SK-N-SH treated with all-trans-retinoic acid at 6 μM for 48 hours (cell line): Measurements from ENCODE around the gene TSLP.

Experiments used
- ATAC-seq: fragments of 200-7000 bp; cut with Tn5 transposase; 3 replicates; pipeline ENCODE4 v1.9.1; 2020; ENCODE audit warnings: mild to moderate bottlenecking, moderate library complexity
- ARNTL ChIP-seq: fragments of 450-650 bp; formaldehyde crosslinking; IDR thresholded peaks from 2 replicates; pipeline ENCODE4 v1.5.0; 2020; ENCODE audit warnings: low read depth, mild to moderate bottlenecking, moderate library complexity, borderline replicate concordance
- BACH2 ChIP-seq: fragments of 250-450 bp; sonication (Bioruptor Pico); IDR thresholded peaks from 2 replicates; pipeline ENCODE4 v1.9.0; 2021; ENCODE audit warnings: mild to moderate bottlenecking, borderline replicate concordance
- CREB5 ChIP-seq: fragments of 250-450 bp; sonication (Bioruptor Pico); IDR thresholded peaks from 2 replicates; pipeline ENCODE4 v1.5.1; 2020; ENCODE audit warnings: low read depth, mild to moderate bottlenecking, moderate library complexity
- CSDC2 ChIP-seq: fragments of 250-450 bp; sonication (Bioruptor Pico); IDR thresholded peaks from 2 replicates; pipeline ENCODE4 v1.5.0; 2020; ENCODE audit warnings: mild to moderate bottlenecking, moderate library complexity
- ESRRG ChIP-seq: fragments of 250-450 bp; sonication (Bioruptor Pico); IDR thresholded peaks from 2 replicates; pipeline ENCODE4 v1.6.1; 2021; ENCODE audit warnings: mild to moderate bottlenecking
- GLIS3 ChIP-seq: fragments of 250-450 bp; sonication (Bioruptor Pico); IDR thresholded peaks from 2 replicates; pipeline ENCODE4 v1.5.0; 2020; ENCODE audit warnings: mild to moderate bottlenecking, moderate library complexity
- ISL1 ChIP-seq: fragments of 250-450 bp; sonication (Bioruptor Pico); IDR thresholded peaks from 2 replicates; pipeline ENCODE4 v2.1.2; 2022; ENCODE audit warnings: mild to moderate bottlenecking, moderate library complexity
- OSR1 ChIP-seq: fragments of 250-450 bp; sonication (Bioruptor Pico); IDR thresholded peaks from 2 replicates; pipeline ENCODE4 v1.8.0; 2022; ENCODE audit warnings: moderate library complexity, mild to moderate bottlenecking, inconsistent platforms
- POU6F1 ChIP-seq: fragments of 250-450 bp; sonication (Bioruptor Pico); IDR thresholded peaks from 2 replicates; pipeline ENCODE4 v1.8.0; 2021; ENCODE audit warnings: low read depth, mild to moderate bottlenecking, moderate library complexity, borderline replicate concordance
- PPARA ChIP-seq: fragments of 250-450 bp; sonication (Bioruptor Pico); IDR thresholded peaks from 2 replicates; pipeline ENCODE4 v1.5.0; 2020; ENCODE audit warnings: mild to moderate bottlenecking, borderline replicate concordance
- SNAI2 ChIP-seq: fragments of 250-450 bp; sonication (Bioruptor Pico); IDR thresholded peaks from 2 replicates; pipeline ENCODE4 v1.5.0; 2020; ENCODE audit warnings: mild to moderate bottlenecking, moderate library complexity
- TCF4 ChIP-seq: fragments of 250-450 bp; sonication (Bioruptor Pico); IDR thresholded peaks from 2 replicates; pipeline ENCODE4 v1.8.0; 2021; ENCODE audit warnings: mild to moderate bottlenecking, moderate library complexity, borderline replicate concordance
- TOX ChIP-seq: fragments of 250-450 bp; sonication (Bioruptor Pico); IDR thresholded peaks from 2 replicates; pipeline ENCODE4 v1.8.0; 2021; ENCODE audit warnings: mild to moderate bottlenecking, moderate library complexity, borderline replicate concordance
- TSHZ2 ChIP-seq: fragments of 250-450 bp; sonication (Bioruptor Pico); IDR thresholded peaks from 2 replicates; pipeline ENCODE4 v1.5.0; 2020; ENCODE audit warnings: mild to moderate bottlenecking, moderate library complexity
- ZFP3 ChIP-seq: fragments of 250-450 bp; sonication (Bioruptor Pico); IDR thresholded peaks from 2 replicates; pipeline ENCODE4 v1.5.0; 2020; ENCODE audit warnings: mild to moderate bottlenecking, moderate library complexity
- ZFP30 ChIP-seq: fragments of 450-650 bp; formaldehyde crosslinking; IDR thresholded peaks from 2 replicates; pipeline ENCODE4 v1.5.0; 2022; ENCODE audit warnings: mild to moderate bottlenecking, moderate library complexity
- ZNF565 ChIP-seq: fragments of 450-650 bp; formaldehyde crosslinking; conservative IDR thresholded peaks from 2 replicates; pipeline ENCODE4 v1.5.0; 2020; ENCODE audit warnings: low read depth, mild to moderate bottlenecking, moderate library complexity
- ZNF70 ChIP-seq: fragments of 450-650 bp; formaldehyde crosslinking; IDR thresholded peaks from 2 replicates; pipeline ENCODE4 v1.5.0; 2020; ENCODE audit warnings: mild to moderate bottlenecking, moderate library complexity
- ZNF8 ChIP-seq: fragments of 450-650 bp; formaldehyde crosslinking; IDR thresholded peaks from 2 replicates; pipeline ENCODE4 v1.5.0; 2020; ENCODE audit warnings: mild to moderate bottlenecking, moderate library complexity

Gene TSLP

GRCh38 chr5:111060169-111060568 lies 11.3 kb upstream of the TSLP start (continued):
- TF ChIP-seq CSDC2 (CRISPR knock-in tag) (no peak), ZNF565 (CRISPR knock-in tag) (no peak), PPARA (CRISPR knock-in tag) (no peak), ZFP30 (CRISPR knock-in tag) (no peak)

GRCh38 chr5:111061618-111062017 lies 9.9 kb upstream of the TSLP start:
- ATAC-seq = no peak
- TF ChIP-seq ISL1 (CRISPR knock-in tag) (peak; percentile 45), CSDC2 (CRISPR knock-in tag) (no peak)

GRCh38 chr5:111063709-111064322 lies 7.7 kb upstream of the TSLP start:
- TF ChIP-seq ISL1 (CRISPR knock-in tag) = no peak
- no peak for TF ChIP-seq ZNF565 (CRISPR knock-in tag)
- no peak for TF ChIP-seq TSHZ2 (CRISPR knock-in tag)
- no peak for TF ChIP-seq ZNF8
- peak; percentile 69 for ATAC-seq

- ATAC-seq = no peak
- TF ChIP-seq CSDC2 (CRISPR knock-in tag) (no peak), ZNF8 (no peak), ESRRG (CRISPR knock-in tag) (no peak), CREB5 (CRISPR knock-in tag) (no peak), ZNF70 (CRISPR knock-in tag) (no peak), OSR1 (CRISPR knock-in tag) (no peak), TCF4 (CRISPR knock-in tag) (no peak), BACH2 (CRISPR knock-in tag) (no peak), POU6F1 (CRISPR knock-in tag) (no peak), TOX (CRISPR knock-in tag) (no peak), ZNF565 (CRISPR knock-in tag) (no peak), ARNTL (CRISPR knock-in tag) (no peak), GLIS3 (CRISPR knock-in tag) (no peak), SNAI2 (CRISPR knock-in tag) (no peak), ZFP3 (CRISPR knock-in tag) (no peak)
These were observed 5.1 kb upstream of the TSLP start for GRCh38 chr5:111066261-111066938.

- TF ChIP-seq ZNF565 (CRISPR knock-in tag) (no peak), OSR1 (CRISPR knock-in tag) (no peak), SNAI2 (CRISPR knock-in tag) (no peak), CREB5 (CRISPR knock-in tag) (no peak)
- no peak for ATAC-seq
These were observed 3.3 kb upstream of the TSLP start for GRCh38 chr5:111068213-111068612.
